ENCODE results near the gene TNS1. TPM values are rescaled to one million over a fixed set of nuclear protein-coding genes. Genes with fewer than 3 reads are reported as not detected.

TNS1 gene
- total RNA-seq, 1 donor from 2014 or later, result 25.1 TPM

- no peak for TF ChIP-seq CTCF (conservative IDR thresholded peaks at IDR 0.05; ENCODE audit: low read depth, low read length)
- no peak overlapping the region for H3K4me3 ChIP-seq (ENCODE audit: low read depth, low read length)
- DNase-seq (ENCODE audit: low read depth), result no peak
These were observed 206.9 kb downstream of the TNS1 start for GRCh38 chr2:217795706-217796465.

GRCh38 chr2:217795067-217795466, 207.7 kb downstream of the TNS1 start:
- no peak for DNase-seq (ENCODE audit: low read depth)
- no peak overlapping the region for H3K4me3 ChIP-seq (ENCODE audit: low read depth, low read length)
- no peak for TF ChIP-seq CTCF (conservative IDR thresholded peaks at IDR 0.05; ENCODE audit: low read depth, low read length)

GRCh38 chr2:217794133-217794986, 208.4 kb downstream of the TNS1 start:
- no peak for TF ChIP-seq CTCF (conservative IDR thresholded peaks at IDR 0.05; ENCODE audit: low read depth, low read length)
- no peak for DNase-seq (ENCODE audit: low read depth)
- no peak overlapping the region for H3K4me3 ChIP-seq (ENCODE audit: low read depth, low read length)

- TF ChIP-seq CTCF (conservative IDR thresholded peaks at IDR 0.05; ENCODE audit: low read depth, low read length), result no peak
- H3K4me3 ChIP-seq (ENCODE audit: low read depth, low read length), result no peak overlapping the region
- DNase-seq (ENCODE audit: low read depth), result no peak
These were observed 209.1 kb downstream of the TNS1 start for GRCh38 chr2:217793566-217794132.

- H3K4me3 ChIP-seq (ENCODE audit: low read depth, low read length), result no peak overlapping the region
- no peak for TF ChIP-seq CTCF (conservative IDR thresholded peaks at IDR 0.05; ENCODE audit: low read depth, low read length)
- no peak for DNase-seq (ENCODE audit: low read depth)
These were observed 209.9 kb downstream of the TNS1 start for GRCh38 chr2:217792626-217793527.

GRCh38 chr2:217791551-217791950, 211.2 kb downstream of the TNS1 start:
- no peak for DNase-seq (ENCODE audit: low read depth)
- TF ChIP-seq CTCF (conservative IDR thresholded peaks at IDR 0.05; ENCODE audit: low read depth, low read length), result no peak
- H3K4me3 ChIP-seq (ENCODE audit: low read depth, low read length), result no peak overlapping the region

Data from epithelial cell of proximal tubule (primary cell).